ENCODE measurements around the gene SLIT3.

The SLIT3 gene

GRCh38 chr5:169265888-169266287, 35.1 kb downstream of the SLIT3 start:
- DNase-seq (ENCODE audit: low spot score), result peak; percentile 23

GRCh38 chr5:169263591-169263990, 37.3 kb downstream of the SLIT3 start:
- DNase-seq (ENCODE audit: low spot score), result no peak

- DNase-seq (ENCODE audit: low spot score), result no peak
These were observed 39.9 kb downstream of the SLIT3 start for GRCh38 chr5:169260896-169261569.

GRCh38 chr5:169258372-169259000, 42.5 kb downstream of the SLIT3 start:
- DNase-seq (ENCODE audit: low spot score), result no peak

- DNase-seq (ENCODE audit: low spot score), result no peak
These were observed 44.7 kb downstream of the SLIT3 start for GRCh38 chr5:169256191-169256590.

- no peak for DNase-seq (ENCODE audit: low spot score)
These were observed 47.9 kb downstream of the SLIT3 start for GRCh38 chr5:169253071-169253470.

- no peak for DNase-seq (ENCODE audit: low spot score)
These were observed 49.4 kb downstream of the SLIT3 start for GRCh38 chr5:169251333-169252084.

GRCh38 chr5:169250887-169251286, 50.1 kb downstream of the SLIT3 start:
- no peak for DNase-seq (ENCODE audit: low spot score)

GRCh38 chr5:169248996-169249395, 51.9 kb downstream of the SLIT3 start:
- DNase-seq (ENCODE audit: low spot score), result no peak

- no peak for DNase-seq (ENCODE audit: low spot score)
These were observed 52.4 kb downstream of the SLIT3 start for GRCh38 chr5:169248550-169248949.

GRCh38 chr5:169244812-169245211, 56.1 kb downstream of the SLIT3 start:
- no peak for DNase-seq (ENCODE audit: low spot score)

GRCh38 chr5:169243651-169244422, 57.1 kb downstream of the SLIT3 start:
- no peak for DNase-seq (ENCODE audit: low spot score)

- DNase-seq (ENCODE audit: low spot score), result no peak
These were observed 58.1 kb downstream of the SLIT3 start for GRCh38 chr5:169242849-169243186.

GRCh38 chr5:169242175-169242848, 58.6 kb downstream of the SLIT3 start:
- no peak for DNase-seq (ENCODE audit: low spot score)

GRCh38 chr5:169229342-169229892, 71.5 kb downstream of the SLIT3 start:
- DNase-seq (ENCODE audit: low spot score), result no peak

- peak; percentile 14 for DNase-seq (ENCODE audit: low spot score)
These were observed 74.0 kb downstream of the SLIT3 start for GRCh38 chr5:169226895-169227294.

- DNase-seq (ENCODE audit: low spot score), result no peak
These were observed 75.0 kb downstream of the SLIT3 start for GRCh38 chr5:169225830-169226356.

GRCh38 chr5:169223595-169223953, 77.4 kb downstream of the SLIT3 start:
- DNase-seq (ENCODE audit: low spot score), result no peak

GRCh38 chr5:169222934-169223594, 77.9 kb downstream of the SLIT3 start:
- no peak for DNase-seq (ENCODE audit: low spot score)

GRCh38 chr5:169221519-169221918, 79.4 kb downstream of the SLIT3 start:
- no peak for DNase-seq (ENCODE audit: low spot score)

- no peak for DNase-seq (ENCODE audit: low spot score)
These were observed 81.0 kb downstream of the SLIT3 start for GRCh38 chr5:169219961-169220360.
